Kidney (tissue), 14 donors: ENCODE results near the gene KCNT1. TPM values are rescaled to one million over a fixed set of nuclear protein-coding genes. Genes with fewer than 3 reads are reported as not detected.

Source experiments
- DNase-seq, 5 donors: peaks; one replicate each; pipeline ENCODE4 v3.0.0-alpha.2; 2013 to 2020
- FAIRE-seq: peaks from 2 replicates; lab custom pipeline; 2012; peaks lifted over from hg19 to GRCh38; lab: Jason Lieb, UNC
- H3K27ac ChIP-seq, 2 donors: one replicate each; pipeline ENCODE4 v1.7.0; 2013; ENCODE audit warnings: low read depth in 2 of 2, low read length in 2 of 2, inconsistent platforms in 1 of 2
- H3K27me3 ChIP-seq: one replicate; pipeline ENCODE4 v1.7.1; 2013; ENCODE audit warnings: low read length, inconsistent platforms; ENCODE audit not compliant: control insufficient read depth, insufficient read depth
- H3K36me3 ChIP-seq, 3 donors: one replicate each; pipeline versions ENCODE4 v1.7.0 to v1.7.1; 2013; ENCODE audit warnings: low read length in 3 of 3, control low read depth in 1 of 3, inconsistent platforms in 1 of 3; ENCODE audit not compliant: insufficient read depth in 3 of 3, control insufficient read depth in 2 of 3
- H3K4me1 ChIP-seq, 3 donors: one replicate each; pipeline versions ENCODE4 v1.7.0 to v1.7.1; 2013; ENCODE audit warnings: low read length in 3 of 3, inconsistent platforms in 1 of 3, low read depth in 1 of 3; ENCODE audit not compliant: control insufficient read depth in 2 of 3, insufficient read depth in 2 of 3
- H3K4me3 ChIP-seq, 3 donors: one replicate each; pipeline versions ENCODE4 v1.7.0 to v1.8.1; 2013; ENCODE audit warnings: low read length in 3 of 3, control low read depth in 1 of 3, inconsistent platforms in 1 of 3
- H3K9ac ChIP-seq, 3 donors: one replicate each; pipeline versions ENCODE4 v1.7.0 to v1.7.1; 2013; ENCODE audit warnings: low read length in 3 of 3, control low read depth in 1 of 3, inconsistent platforms in 1 of 3
- H3K9me3 ChIP-seq, 3 donors: one replicate each; pipeline versions ENCODE4 v1.7.0 to v1.7.1; 2013; ENCODE audit warnings: low read length in 3 of 3, control low read depth in 1 of 3, inconsistent platforms in 1 of 3; ENCODE audit not compliant: control insufficient read depth in 2 of 3, insufficient read depth in 1 of 3
- intact Hi-C: fragments of 100-400 bp; cut with DNase I; formaldehyde crosslinking; loops from one replicate; pipeline ENCODE4 v1.11.1; 2022
- polyA plus RNA-seq: library from polyadenylated mRNA; stranded (reverse); fragments of 350-450 nt; fragmentation: Illumina TruSeq; extraction: RNeasy Lipid Tissue Mini Kit (QIAGEN cat#74804); gene quantifications from one replicate; pipeline ENCODE4 v1.2.3, GENCODE V29; 2014; ENCODE audit warnings: low read depth, low replicate concordance; ENCODE audit not compliant: insufficient read depth
- total RNA-seq: library from RNA; stranded (reverse); fragmentation: NEBNext Ultra II Directional; extraction: Animal tissue kit (Norgen Biotek cat#: 25700); gene quantifications from one replicate; pipeline ENCODE4 v1.2.1, GENCODE V29; 2021
- TF ChIP-seq, protein P1 (sequence below): IDR thresholded peaks from 3 replicates; pipeline ENCODE4 v1.5.1; 2012; ENCODE audit warnings: mild to moderate bottlenecking, moderate library complexity, borderline replicate concordance; ENCODE audit not compliant: insufficient read depth; ENCODE audit errors: extremely low read depth
- donor health status: control.
- donor health status: control.
- donor health status: control.
- donor health status: control.
- donor health status: control.
- donor health status: DM: yes; HTN: yes; CAD: no.
- donor health status: Normal renal cell carcinoma (clear cell type).

The KCNT1 gene
- total and polyA plus RNA-seq, 2 donors from 2014 or later = 0.15 TPM; not detected in 1

DNA sequence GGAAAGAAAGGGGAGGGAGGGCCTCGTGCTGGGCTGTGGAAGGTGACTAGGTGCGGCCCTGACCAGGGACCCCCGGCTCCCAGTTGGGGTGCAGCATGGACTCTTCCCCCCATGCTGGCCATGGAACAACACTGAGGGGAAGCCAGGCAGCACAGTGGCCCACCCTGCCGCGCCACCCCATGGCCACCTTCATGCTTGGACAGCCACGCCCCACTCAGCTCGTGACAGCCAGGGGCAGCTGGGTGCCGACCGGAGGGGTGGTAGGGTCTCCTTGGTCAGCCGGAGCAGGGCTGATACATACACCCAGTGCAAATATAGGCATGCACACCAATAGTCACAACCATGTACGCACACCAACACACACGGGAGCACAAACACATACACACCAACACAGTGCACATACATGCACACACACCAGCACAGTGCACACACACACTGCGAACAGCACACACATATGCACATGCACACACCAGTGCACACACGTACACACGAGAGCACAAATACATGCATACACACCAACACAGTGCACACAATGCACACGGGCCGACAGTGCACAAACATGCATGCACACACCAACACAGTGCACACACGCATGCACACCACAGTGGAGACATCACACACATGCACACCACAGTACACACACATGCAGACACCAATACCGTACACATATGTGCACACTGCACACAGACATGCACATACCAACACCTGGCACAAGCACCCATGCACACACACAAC lies 11.0 kb upstream of the KCNT1 start:
- DNase-seq = no peak
- no peak overlapping the region for H3K27ac ChIP-seq
- TF ChIP-seq, protein P1, sequence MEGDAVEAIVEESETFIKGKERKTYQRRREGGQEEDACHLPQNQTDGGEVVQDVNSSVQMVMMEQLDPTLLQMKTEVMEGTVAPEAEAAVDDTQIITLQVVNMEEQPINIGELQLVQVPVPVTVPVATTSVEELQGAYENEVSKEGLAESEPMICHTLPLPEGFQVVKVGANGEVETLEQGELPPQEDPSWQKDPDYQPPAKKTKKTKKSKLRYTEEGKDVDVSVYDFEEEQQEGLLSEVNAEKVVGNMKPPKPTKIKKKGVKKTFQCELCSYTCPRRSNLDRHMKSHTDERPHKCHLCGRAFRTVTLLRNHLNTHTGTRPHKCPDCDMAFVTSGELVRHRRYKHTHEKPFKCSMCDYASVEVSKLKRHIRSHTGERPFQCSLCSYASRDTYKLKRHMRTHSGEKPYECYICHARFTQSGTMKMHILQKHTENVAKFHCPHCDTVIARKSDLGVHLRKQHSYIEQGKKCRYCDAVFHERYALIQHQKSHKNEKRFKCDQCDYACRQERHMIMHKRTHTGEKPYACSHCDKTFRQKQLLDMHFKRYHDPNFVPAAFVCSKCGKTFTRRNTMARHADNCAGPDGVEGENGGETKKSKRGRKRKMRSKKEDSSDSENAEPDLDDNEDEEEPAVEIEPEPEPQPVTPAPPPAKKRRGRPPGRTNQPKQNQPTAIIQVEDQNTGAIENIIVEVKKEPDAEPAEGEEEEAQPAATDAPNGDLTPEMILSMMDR = no peak
- H3K9ac ChIP-seq = no peak overlapping the region
- no peak overlapping the region for H3K4me3 ChIP-seq
- H3K27me3 ChIP-seq = no peaks in the 10 kb centered on the region
- no peak for FAIRE-seq
- intact Hi-C loops = no loop called here
- no peaks in the 10 kb centered on the region for H3K9me3 ChIP-seq
- no peaks in the 10 kb centered on the region for H3K4me1 ChIP-seq
- no peaks in the 10 kb centered on the region for H3K36me3 ChIP-seq

DNA sequence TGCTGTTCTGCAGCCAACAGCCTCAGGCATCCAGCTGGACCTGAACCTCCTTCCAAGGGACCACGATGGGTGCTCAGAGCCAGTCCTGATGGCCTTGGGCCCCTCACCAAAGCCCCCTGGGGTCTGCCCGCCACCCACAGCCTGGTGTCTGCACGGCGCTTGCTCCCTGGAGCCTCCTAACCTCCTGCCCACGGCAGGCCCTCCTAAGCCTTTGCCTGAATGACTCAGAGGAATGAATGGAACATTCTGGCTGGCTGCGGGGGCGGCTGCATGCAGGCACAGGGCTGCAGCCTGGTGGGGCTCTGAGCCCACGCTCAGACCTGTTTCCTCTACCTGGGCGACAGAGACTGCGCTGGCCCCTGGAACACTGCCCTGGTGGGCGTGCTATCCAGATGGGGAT lies 9.6 kb upstream of the KCNT1 start:
- FAIRE-seq (no peak), DNase-seq (peak in 2 of 5 donors; percentile 25 to 51)
- H3K9ac ChIP-seq = no peak overlapping the region
- H3K9me3 ChIP-seq = no peaks in the 10 kb centered on the region
- no peaks in the 10 kb centered on the region for H3K36me3 ChIP-seq
- no peaks in the 10 kb centered on the region for H3K4me1 ChIP-seq
- no peak overlapping the region for H3K4me3 ChIP-seq
- intact Hi-C loops = no loop called here
- TF ChIP-seq, protein P1 = no peak
- H3K27me3 ChIP-seq = no peaks in the 10 kb centered on the region
- H3K27ac ChIP-seq = no peak overlapping the region

DNA sequence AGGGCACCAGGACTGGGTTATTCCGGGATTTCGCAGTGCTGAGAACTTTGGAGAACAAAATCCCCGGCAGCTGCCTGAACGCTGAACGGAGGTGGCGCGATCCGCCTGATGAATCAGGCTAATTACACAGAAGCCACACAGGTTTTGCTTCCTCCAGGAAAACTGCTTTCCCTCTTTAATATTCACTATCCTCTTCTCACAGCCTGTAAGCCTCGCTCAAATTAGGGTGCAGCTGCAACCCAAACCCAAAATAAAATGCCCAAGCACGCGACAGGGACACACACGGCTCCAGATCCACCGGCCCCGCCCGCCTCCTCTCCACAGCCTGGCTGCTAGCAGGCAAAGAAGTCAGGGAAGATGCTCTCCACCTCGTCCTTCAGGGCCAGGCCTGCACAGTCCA lies 8.7 kb upstream of the KCNT1 start:
- H3K27ac ChIP-seq = no peak overlapping the region
- no peaks in the 10 kb centered on the region for H3K4me1 ChIP-seq
- intact Hi-C loops = no loop called here
- TF ChIP-seq, protein P1 = no peak
- FAIRE-seq = no peak
- no peak overlapping the region for H3K4me3 ChIP-seq
- H3K9ac ChIP-seq = no peak overlapping the region
- no peaks in the 10 kb centered on the region for H3K27me3 ChIP-seq
- no peak for DNase-seq
- H3K9me3 ChIP-seq = no peaks in the 10 kb centered on the region
- H3K36me3 ChIP-seq = no peaks in the 10 kb centered on the region

DNA sequence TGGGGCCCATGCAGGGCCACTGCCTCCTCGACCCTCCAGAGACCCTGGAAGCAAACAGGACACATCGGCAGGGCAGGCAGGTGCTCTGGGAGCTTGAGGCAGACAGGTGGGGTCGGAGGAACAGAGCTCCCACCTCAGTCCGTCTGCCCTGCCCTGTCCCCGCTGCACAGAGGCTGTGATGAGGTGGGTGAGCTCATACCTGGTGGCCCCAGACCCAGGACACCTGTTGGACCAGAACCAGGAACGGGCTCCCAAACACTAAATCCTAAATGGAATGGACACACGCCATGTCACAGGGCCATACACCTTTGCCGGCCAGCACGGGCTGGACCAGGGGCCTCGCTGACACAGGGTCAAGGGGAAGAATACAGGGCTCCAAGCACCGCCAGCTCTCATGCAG lies 8.2 kb upstream of the KCNT1 start:
- no peak for FAIRE-seq
- DNase-seq = no peak
- H3K36me3 ChIP-seq = no peaks in the 10 kb centered on the region
- no peak overlapping the region for H3K4me3 ChIP-seq
- no peaks in the 10 kb centered on the region for H3K9me3 ChIP-seq
- no peak overlapping the region for H3K27ac ChIP-seq
- TF ChIP-seq, protein P1 = no peak
- no peaks in the 10 kb centered on the region for H3K27me3 ChIP-seq
- H3K9ac ChIP-seq = no peak overlapping the region
- intact Hi-C loops = no loop called here
- H3K4me1 ChIP-seq = no peaks in the 10 kb centered on the region
